ENCODE data around the gene AGPAT1. TPM values are rescaled to one million over a fixed set of nuclear protein-coding genes. Genes with fewer than 3 reads are reported as not detected.

Gene AGPAT1
- total and polyA plus RNA-seq, 2 experiments from 2014 or later = 39.8 to 82.1 TPM

GRCh38 chr6:32196682-32197616, 21.1 kb upstream of the AGPAT1 start (continued):
- peak; percentile 16 to 28; a peak in 1 of 4 replicates for TF ChIP-seq CTCF (conservative IDR thresholded peaks at IDR 0.05; ENCODE audit: low read depth in 2 of 2)
- TF ChIP-seq EZH2 (IDR thresholded peaks at IDR 0.05; ENCODE audit: low read depth, unreplicated experiment) = no peak
- no peak for TF ChIP-seq CREB1 (CRISPR knock-in tag; IDR thresholded peaks at IDR 0.05; ENCODE audit: low read depth)

GRCh38 chr6:32195902-32196681, 20.2 kb upstream of the AGPAT1 start:
- peak overlapping the region; percentile 99 for H3K4me3 ChIP-seq
- peak; percentile 74 for ATAC-seq
- no peaks in the 10 kb centered on the region for H3K9me2 ChIP-seq (ENCODE audit: insufficient read depth)
- Mint-ChIP-seq H3K4me3 (peak overlapping the region; percentile 95), H3K27me3 (ENCODE audit: insufficient read depth, low read depth, poor library complexity) (peaks cover 13% of the 10 kb centered on the region), H3K27ac (peak overlapping the region; percentile 100), H3K36me3 (ENCODE audit: low read depth) (no peaks in the 10 kb centered on the region), H3K4me1 (peaks cover 51% of the 10 kb centered on the region), H3K9me3 (no peaks in the 10 kb centered on the region; the same call in 2 of the 3 replicates)
- H3K36me3 ChIP-seq (ENCODE audit: insufficient read depth) = no peaks in the 10 kb centered on the region
- peak; percentile 53 for TF ChIP-seq POLR2AphosphoS5 (IDR thresholded peaks at IDR 0.05; ENCODE audit: low read depth)
- 0 out of 2 replicates have a peak, but pooled peaks have one; percentile 45 for TF ChIP-seq ETS1 (IDR thresholded peaks at IDR 0.05)
- TF ChIP-seq STAT1 (IDR thresholded peaks at IDR 0.05; ENCODE audit: unreplicated experiment) = no peak
- peak; percentile 98 for TF ChIP-seq CREB1 (CRISPR knock-in tag; IDR thresholded peaks at IDR 0.05; ENCODE audit: low read depth)
- no peak for TF ChIP-seq ZNF114 (CRISPR knock-in tag; IDR thresholded peaks at IDR 0.05)
- TF ChIP-seq ZNF331 (CRISPR knock-in tag; IDR thresholded peaks at IDR 0.05; ENCODE audit: low read depth) = no peak
- peak overlapping the region; percentile 100 for H3K4me2 ChIP-seq
- peaks cover 18% of the 10 kb centered on the region for H3F3A ChIP-seq (replicated peaks; ENCODE audit: low read depth)
- H3K4me1 ChIP-seq (ENCODE audit: insufficient read depth) = peaks cover 48% of the 10 kb centered on the region
- DNase-seq (ENCODE audit: low spot score) = peak; percentile 97
- peak overlapping the region; percentile 100 for H3K27ac ChIP-seq (ENCODE audit: low read depth)
- no peaks in the 10 kb centered on the region for H4K20me1 ChIP-seq (replicated peaks; ENCODE audit: insufficient read depth)
- H3K79me2 ChIP-seq (replicated peaks; ENCODE audit: insufficient read depth) = no peaks in the 10 kb centered on the region
- no peaks in the 10 kb centered on the region for H3K27me3 ChIP-seq (ENCODE audit: insufficient read depth)
- peak overlapping the region; percentile 86; the same call in 1 of the 2 replicates for H2AFZ ChIP-seq

All from GM23338 (cell line).